Activated naive CD8-positive, alpha-beta T cell treated with anti-CD3 and anti-CD28 coated beads, Interleukin-2, amount 10 ng/mL, durations not matched to agents 7 days and 5 days (primary cell): Measurements from ENCODE around the gene NMRK1. TPM values are rescaled to one million over a fixed set of nuclear protein-coding genes. Genes with fewer than 3 reads are reported as not detected.

Source experiments
- ATAC-seq: fragments of 150-1000 bp; cut with Tn5 transposase; one replicate; pipeline ENCODE4 v1.10.0; 2021; ENCODE audit warnings: low read depth, moderate library complexity
- POLR2A ChIA-PET: fragments of 350-600 bp; sonication (Branson Sonifier 250); formaldehyde crosslinking; loops from one replicate; lab custom pipeline; 2021; ENCODE audit warnings: antibody characterized with exemption; lab: Charles Lee
- DNase-seq: peaks from one replicate; pipeline ENCODE4 v3.0.0; 2021
- H3K27ac Mint-ChIP-seq: one replicate; pipeline ENCODE4 v1.8.0; 2022; ENCODE audit warnings: mild to moderate bottlenecking, mixed read lengths
- H3K27me3 Mint-ChIP-seq: one replicate; pipeline ENCODE4 v1.8.0; 2022; ENCODE audit warnings: mild to moderate bottlenecking, moderate library complexity, mixed read lengths
- H3K36me3 Mint-ChIP-seq: one replicate; pipeline ENCODE4 v1.8.0; 2021; ENCODE audit warnings: mild to moderate bottlenecking, mixed read lengths
- H3K4me1 Mint-ChIP-seq: one replicate; pipeline ENCODE4 v1.8.0; 2021; ENCODE audit warnings: mixed read lengths
- H3K4me3 Mint-ChIP-seq: one replicate; pipeline ENCODE4 v1.8.0; 2022; ENCODE audit warnings: mild to moderate bottlenecking, moderate library complexity, mixed read lengths
- H3K9me3 Mint-ChIP-seq: one replicate; pipeline ENCODE4 v1.8.0; 2021; ENCODE audit warnings: mixed read lengths
- total RNA-seq, 2 experiments: library from RNA; stranded (reverse); gene quantifications; one replicate each; pipeline ENCODE4 v1.2.3, GENCODE V29; 2021

The NMRK1 gene
- total RNA-seq, 2 experiments from 2014 or later = 45.0 to 46.2 TPM

DNA sequence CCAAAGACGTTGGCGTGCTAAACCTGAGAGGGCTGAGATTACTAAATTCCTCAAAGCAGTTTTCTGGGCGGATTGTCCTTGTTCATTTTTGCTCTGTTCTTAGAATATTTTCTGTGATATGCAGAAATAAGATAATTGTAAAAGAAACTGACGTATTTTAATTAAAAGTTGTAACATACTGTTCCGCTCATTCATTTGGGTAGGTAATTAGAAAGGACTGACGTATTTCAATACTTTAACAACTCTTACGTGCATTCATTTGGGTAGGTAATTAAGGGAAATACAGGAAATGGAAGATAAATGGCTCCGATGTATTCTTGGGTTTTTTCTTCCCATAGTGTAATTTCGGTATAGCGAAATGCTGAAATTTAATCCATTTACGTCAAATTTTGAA is 1.4 kb upstream of the NMRK1 start:
- POLR2A ChIA-PET = interaction anchor here (0.7 to 3.4 kb wide), 2 partner anchors 60 to 66 kb away, joined by 3 to 40 read pairs; no protein-coding TSS in a partner anchor
- Mint-ChIP-seq H3K4me1 (peaks cover 53% of the 10 kb centered on the region), H3K27me3 (no peaks in the 10 kb centered on the region), H3K36me3 (peaks cover 14% of the 10 kb centered on the region), H3K4me3 (peak overlapping the region; percentile 97), H3K27ac (peak overlapping the region; percentile 89), H3K9me3 (no peaks in the 10 kb centered on the region)
- DNase-seq = no peak
- ATAC-seq = no peak

DNA sequence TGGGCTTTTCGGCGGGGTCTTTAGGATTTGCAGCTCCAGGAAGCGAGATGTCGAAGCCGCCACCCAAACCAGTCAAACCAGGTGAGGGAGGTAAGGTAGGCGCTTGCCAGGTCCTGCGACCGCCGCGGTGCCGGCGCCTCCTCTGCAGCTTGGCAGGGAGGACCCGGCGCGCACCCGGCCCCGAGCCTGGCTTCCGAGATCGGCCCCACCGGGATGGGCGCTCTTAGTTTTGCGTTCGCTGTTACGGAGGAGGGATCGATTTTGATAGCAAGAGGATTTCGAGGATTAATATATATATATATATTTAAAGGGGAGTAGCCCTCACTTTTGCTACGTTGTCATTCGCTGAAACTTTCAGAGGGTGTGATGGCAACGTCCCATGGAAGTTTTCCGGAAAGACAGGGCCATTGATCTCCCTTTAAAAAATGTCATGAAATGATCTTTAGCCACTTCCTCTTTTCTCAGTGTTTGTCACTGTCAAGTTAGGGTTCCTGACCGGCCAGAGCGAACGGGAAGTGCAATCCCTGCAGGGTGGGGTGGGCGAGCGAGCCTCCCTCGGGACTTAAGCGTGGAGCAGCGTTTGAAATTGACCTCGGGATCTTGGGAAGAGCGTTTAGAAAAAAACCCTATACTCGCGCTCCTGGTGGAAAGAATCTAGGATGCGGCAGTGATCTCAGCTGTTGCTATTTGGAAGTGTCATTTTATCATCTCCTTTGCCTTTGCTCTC is 854 bp upstream of the NMRK1 start:
- no peaks in the 10 kb centered on the region for H3K27me3 Mint-ChIP-seq
- H3K4me1 Mint-ChIP-seq = peaks cover 50% of the 10 kb centered on the region
- DNase-seq (peak; percentile 33), ATAC-seq (peak; percentile 24)
- peaks cover 12% of the 10 kb centered on the region for H3K36me3 Mint-ChIP-seq
- peak overlapping the region; percentile 97 for H3K4me3 Mint-ChIP-seq
- POLR2A ChIA-PET = interaction anchor here (0.6 to 4.5 kb wide), 7 partner anchors 19 to 801 kb away, joined by 3 to 51 read pairs (median 11); partner anchors contain the start of genes C9orf40, CARNMT1 and PCSK5
- H3K27ac Mint-ChIP-seq = peak overlapping the region; percentile 89
- no peaks in the 10 kb centered on the region for H3K9me3 Mint-ChIP-seq

DNA sequence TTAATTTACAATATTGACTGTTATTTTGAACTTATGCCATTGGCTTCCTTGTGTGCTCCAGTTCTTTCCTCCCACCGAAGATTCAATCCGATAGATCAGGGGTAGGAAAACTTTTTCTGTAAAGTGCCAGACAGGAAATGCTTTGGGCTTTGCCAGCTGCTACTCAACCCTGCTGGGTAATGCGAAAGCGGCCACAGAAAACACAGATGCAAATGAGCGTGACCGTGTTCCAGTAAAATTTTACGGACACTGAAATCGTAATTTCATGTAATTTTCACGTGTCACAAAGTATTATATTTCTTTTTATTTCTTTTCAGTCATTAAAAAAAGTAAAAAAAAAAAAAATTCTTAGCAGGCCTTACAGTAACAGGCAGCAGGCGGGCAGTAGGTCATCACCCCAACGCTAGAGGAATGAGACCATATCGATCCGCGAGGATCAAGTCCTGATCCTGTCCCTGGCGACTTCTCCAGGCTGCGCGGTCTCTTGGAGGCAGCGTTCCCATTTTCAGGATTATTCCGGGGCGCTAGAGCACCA is 599 bp downstream of the NMRK1 start:
- POLR2A ChIA-PET = interaction anchor here (0.6 to 4.5 kb wide), 12 partner anchors 13 to 145 kb away, joined by 3 to 51 read pairs (median 4); partner anchors contain the start of genes C9orf40 and CARNMT1
- H3K36me3 Mint-ChIP-seq = peaks cover 11% of the 10 kb centered on the region
- peak overlapping the region; percentile 94 for H3K27ac Mint-ChIP-seq
- H3K27me3 Mint-ChIP-seq = no peaks in the 10 kb centered on the region
- peak overlapping the region; percentile 92 for H3K4me3 Mint-ChIP-seq
- DNase-seq = peak; percentile 35
- H3K9me3 Mint-ChIP-seq = no peaks in the 10 kb centered on the region
- peaks cover 51% of the 10 kb centered on the region for H3K4me1 Mint-ChIP-seq
- no peak for ATAC-seq

DNA sequence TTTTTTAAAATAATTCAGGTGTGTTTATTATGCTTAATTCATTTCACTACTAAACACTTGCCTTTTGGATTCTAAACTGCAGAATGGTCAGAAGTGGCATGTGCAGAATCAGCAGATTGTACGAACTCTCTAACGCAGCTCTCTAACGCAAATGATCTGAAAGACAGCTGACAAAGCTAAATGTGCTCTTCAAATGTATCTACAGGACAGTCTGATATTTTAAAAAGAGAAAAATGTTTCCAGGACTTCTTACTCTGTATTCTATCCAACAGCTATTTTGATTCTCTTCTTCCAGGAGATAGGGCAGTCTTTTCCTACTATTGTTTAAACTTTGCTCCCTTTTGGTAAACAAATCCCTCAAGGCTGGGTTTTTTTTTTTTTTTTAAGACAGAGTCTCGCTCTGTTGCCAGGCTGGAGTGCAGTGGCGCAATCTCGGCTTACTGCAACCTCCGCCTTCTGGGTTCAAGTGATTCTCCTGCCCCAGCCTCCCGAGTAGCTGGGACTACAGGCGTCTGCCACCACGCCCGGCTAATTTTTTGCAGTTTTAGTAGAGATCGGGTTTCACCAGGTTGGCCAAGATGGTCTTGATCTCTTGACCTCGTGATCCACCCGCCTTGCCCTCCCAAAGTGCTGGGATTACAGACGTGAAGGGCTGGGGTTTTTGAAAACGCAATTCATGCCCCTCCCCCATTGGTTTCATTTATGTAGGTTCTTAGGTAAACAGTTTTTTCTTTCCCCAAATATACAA is 1.2 kb downstream of the NMRK1 start:
- H3K4me1 Mint-ChIP-seq = peaks cover 47% of the 10 kb centered on the region
- H3K36me3 Mint-ChIP-seq = peaks cover 14% of the 10 kb centered on the region
- POLR2A ChIA-PET = interaction anchor here (0.7 to 4.5 kb wide), 10 partner anchors 19 to 709 kb away, joined by 3 to 51 read pairs (median 4); partner anchors contain the start of genes C9orf40 and CARNMT1
- no peaks in the 10 kb centered on the region for H3K9me3 Mint-ChIP-seq
- H3K4me3 Mint-ChIP-seq = peak overlapping the region; percentile 92
- DNase-seq (peak; percentile 37), ATAC-seq (no peak)
- peak overlapping the region; percentile 86 for H3K27ac Mint-ChIP-seq
- H3K27me3 Mint-ChIP-seq = no peaks in the 10 kb centered on the region

DNA sequence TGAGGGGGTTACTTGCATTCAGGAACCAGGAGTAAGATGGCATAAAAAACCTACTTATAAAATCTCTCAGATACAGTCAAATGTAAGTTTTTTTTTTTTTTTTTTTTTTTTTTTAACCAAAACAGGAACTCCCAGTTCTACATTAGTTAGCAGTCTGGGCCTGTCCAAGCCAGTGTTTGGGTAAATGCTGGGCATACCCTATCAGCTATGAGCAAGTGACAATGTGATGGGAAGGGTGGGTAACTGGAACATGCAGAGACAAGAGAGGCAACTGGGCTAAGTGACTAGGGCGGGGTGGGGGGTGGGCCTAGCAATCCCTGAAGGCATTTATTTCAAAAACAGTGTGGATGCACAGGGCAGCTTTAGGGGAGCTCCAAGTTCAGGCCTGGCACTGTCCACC is 2.3 kb downstream of the NMRK1 start:
- H3K4me3 Mint-ChIP-seq = peak overlapping the region; percentile 65
- POLR2A ChIA-PET = interaction anchor here (4.5 kb wide), 1 partner anchor 59 kb away, joined by 51 read pairs; the partner anchor contains the start of gene CARNMT1
- peaks cover 16% of the 10 kb centered on the region for H3K36me3 Mint-ChIP-seq

DNA sequence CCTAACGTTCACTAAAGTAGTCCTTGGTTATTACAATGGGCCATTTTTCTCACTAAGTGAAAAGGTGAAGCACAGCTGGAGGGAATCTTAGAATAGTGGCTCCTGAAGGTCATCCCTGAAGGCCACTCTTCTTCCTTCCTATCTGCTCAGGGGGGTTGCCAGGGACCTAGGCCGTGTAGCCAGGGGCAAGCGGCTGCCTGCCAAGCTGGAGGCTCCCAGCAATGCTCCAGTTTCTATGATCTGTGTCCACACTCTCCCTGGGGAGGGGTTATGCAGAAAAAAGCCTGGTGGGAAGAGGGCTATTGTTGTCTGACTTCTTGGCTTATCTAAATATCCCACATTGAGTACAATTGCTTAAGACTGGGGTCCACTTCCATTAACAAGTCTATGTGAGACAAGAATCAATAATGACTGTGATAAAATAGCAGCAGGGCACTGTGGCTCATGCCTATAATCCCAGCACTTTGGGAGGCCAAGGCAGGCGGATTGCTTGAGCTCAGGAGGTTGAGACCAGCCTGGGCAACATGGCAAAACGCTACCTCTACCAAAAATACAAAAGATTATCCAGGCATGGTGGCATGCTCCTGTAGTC is 3.8 kb downstream of the NMRK1 start:
- no peaks in the 10 kb centered on the region for H3K9me3 Mint-ChIP-seq
- peaks cover 34% of the 10 kb centered on the region for H3K4me1 Mint-ChIP-seq
- POLR2A ChIA-PET = interaction anchor here (1.1 to 1.2 kb wide), 2 partner anchors 56 to 132 kb away, joined by 3 to 4 read pairs; partner anchors contain the start of genes C9orf40 and CARNMT1
- no peak overlapping the region for H3K4me3 Mint-ChIP-seq
- ATAC-seq (no peak), DNase-seq (no peak)
- H3K27ac Mint-ChIP-seq = no peak overlapping the region
- no peaks in the 10 kb centered on the region for H3K27me3 Mint-ChIP-seq
- peaks cover 16% of the 10 kb centered on the region for H3K36me3 Mint-ChIP-seq

More for the DNA sequence above, 2.3 kb downstream of the NMRK1 start:
- ATAC-seq (no peak), DNase-seq (no peak)
- H3K9me3 Mint-ChIP-seq = no peaks in the 10 kb centered on the region
- no peak overlapping the region for H3K27ac Mint-ChIP-seq
- H3K27me3 Mint-ChIP-seq = no peaks in the 10 kb centered on the region
- peaks cover 39% of the 10 kb centered on the region for H3K4me1 Mint-ChIP-seq

DNA sequence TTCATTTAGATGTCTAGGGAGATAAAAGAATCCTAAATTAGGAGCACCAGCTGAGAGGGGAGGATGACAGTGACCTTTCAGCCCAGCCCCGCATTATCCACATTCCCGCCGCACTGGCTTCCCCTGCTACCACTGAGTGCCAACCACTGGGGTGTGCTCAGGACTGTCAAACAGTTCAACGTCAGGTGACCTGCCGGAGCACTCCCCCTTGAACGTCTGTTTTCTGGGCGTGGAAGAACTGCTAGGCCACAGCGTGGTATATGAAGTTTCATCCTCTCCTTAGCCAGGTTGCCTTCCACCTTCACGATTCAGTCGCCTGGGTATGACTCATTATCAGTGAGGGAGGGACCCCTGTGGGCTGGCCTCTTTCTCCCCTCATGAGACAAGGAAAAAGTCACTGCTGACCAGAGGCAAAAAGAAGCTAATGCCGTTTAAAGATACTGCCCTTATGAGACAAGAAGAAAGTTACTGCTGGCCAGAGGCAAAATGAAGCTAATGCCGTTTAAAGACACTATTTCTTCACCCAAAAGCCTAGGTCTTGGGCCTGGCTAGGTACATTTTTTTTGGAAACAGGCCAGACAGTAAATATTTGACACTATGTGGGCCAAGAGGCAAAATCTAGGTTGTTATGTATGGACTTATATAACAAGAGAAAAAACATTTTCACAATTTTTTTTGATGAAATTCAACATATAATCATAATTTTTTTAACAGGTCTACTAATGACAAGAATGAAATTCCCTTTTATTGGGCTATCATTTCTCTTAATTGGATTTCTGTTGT is 4.6 kb downstream of the NMRK1 start:
- Mint-ChIP-seq H3K27ac (no peak overlapping the region), H3K36me3 (peaks cover 16% of the 10 kb centered on the region), H3K4me1 (peaks cover 34% of the 10 kb centered on the region), H3K27me3 (no peaks in the 10 kb centered on the region), H3K9me3 (no peaks in the 10 kb centered on the region), H3K4me3 (no peak overlapping the region)
- POLR2A ChIA-PET = interaction anchor here (1.1 to 1.2 kb wide), 2 partner anchors 55 to 131 kb away, joined by 3 to 4 read pairs; partner anchors contain the start of genes C9orf40 and CARNMT1
- ATAC-seq (no peak), DNase-seq (no peak)

DNA sequence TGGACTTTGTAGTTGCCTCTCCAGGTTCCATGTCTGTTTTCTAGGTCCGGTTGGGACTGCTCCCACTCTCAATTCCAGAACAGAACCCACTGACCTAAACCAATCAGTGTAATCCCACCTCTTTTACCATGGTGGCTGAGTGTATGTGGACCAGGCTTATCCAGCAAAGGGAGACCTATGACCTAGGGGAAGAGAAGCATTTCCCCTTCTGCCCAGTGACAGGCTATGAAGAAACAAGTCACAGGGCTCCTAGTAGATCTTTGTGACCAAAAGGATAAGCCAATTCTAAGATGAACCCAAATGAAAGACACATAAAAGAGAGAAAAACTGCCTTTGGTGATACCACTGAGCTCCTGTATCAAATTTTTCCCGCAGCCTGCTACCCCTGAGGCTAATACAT is 6.3 kb downstream of the NMRK1 start:
- no peak overlapping the region for H3K27ac Mint-ChIP-seq

DNA sequence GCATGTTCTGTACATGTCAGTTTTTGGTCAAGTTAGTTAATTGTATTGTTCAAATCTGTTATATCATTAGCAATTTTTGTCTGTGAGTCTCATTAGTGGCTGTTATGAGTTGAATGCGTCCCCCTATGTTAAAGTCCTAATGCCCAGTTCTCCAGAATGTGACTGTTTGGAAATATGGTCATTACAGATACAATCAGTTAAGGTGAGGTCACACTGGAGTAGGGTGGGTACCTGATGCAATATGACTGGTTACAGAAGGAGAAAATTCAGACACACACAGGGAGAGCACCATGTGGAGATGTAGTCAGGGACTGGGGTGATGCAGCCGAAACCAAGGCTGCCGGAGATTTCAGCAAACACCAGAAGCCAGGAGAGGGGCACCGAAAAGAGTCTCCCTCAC is 15.1 kb downstream of the NMRK1 start:
- H3K27me3 Mint-ChIP-seq = no peaks in the 10 kb centered on the region
- DNase-seq (no peak), ATAC-seq (no peak)
- peaks cover 13% of the 10 kb centered on the region for H3K4me1 Mint-ChIP-seq
- POLR2A ChIA-PET = interaction anchor here (1.9 kb wide), 1 partner anchor 44 kb away, joined by 8 read pairs; the partner anchor contains the start of gene CARNMT1
- no peaks in the 10 kb centered on the region for H3K9me3 Mint-ChIP-seq
- no peak overlapping the region for H3K4me3 Mint-ChIP-seq
- peaks cover 4% of the 10 kb centered on the region for H3K36me3 Mint-ChIP-seq
- H3K27ac Mint-ChIP-seq = no peak overlapping the region

More for the DNA sequence above, 6.3 kb downstream of the NMRK1 start:
- POLR2A ChIA-PET = no interaction called here
- Mint-ChIP-seq H3K36me3 (peaks cover 16% of the 10 kb centered on the region), H3K4me3 (no peak overlapping the region), H3K4me1 (peaks cover 31% of the 10 kb centered on the region), H3K9me3 (no peaks in the 10 kb centered on the region), H3K27me3 (no peaks in the 10 kb centered on the region)
- ATAC-seq = no peak
- no peak for DNase-seq

DNA sequence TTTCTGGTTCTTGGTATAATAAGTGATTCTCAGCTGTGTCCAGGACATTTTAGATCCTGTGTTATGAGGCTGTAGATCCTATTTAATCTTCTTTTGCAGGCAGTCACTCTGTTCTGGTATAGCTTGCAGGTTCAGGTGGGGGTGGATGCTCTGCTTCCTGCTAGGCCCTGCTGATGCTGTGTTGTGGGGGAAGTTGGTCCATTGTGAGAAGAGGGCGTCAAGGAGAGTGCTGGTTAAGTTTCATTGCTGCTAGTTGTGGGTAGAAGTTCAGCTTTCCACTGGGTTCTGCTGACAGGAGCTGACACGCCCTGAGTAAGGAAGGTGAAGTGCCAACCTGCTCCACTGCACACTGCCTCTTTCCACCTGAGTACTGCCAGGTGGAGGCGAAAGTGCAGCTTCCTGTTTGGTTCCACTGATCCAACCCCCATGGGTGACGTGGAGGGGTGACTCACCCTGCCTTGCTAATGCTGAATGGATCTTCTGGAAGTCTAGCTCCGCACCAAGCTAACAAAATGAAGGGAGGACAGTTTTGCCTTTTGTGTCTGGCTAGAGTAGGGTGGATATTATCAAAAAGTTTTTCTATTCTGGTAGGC is 16.3 kb downstream of the NMRK1 start:
- ATAC-seq (peak; percentile 82), DNase-seq (peak; percentile 47)
- H3K4me1 Mint-ChIP-seq = peaks cover 11% of the 10 kb centered on the region
- POLR2A ChIA-PET = interaction anchor here (0.6 to 1.9 kb wide), 3 partner anchors 43 to 826 kb away, joined by 4 to 8 read pairs (median 4); partner anchors contain the start of gene CARNMT1
- H3K36me3 Mint-ChIP-seq = peaks cover 7% of the 10 kb centered on the region
- H3K9me3 Mint-ChIP-seq = no peaks in the 10 kb centered on the region
- H3K27ac Mint-ChIP-seq = peak overlapping the region; percentile 74
- H3K27me3 Mint-ChIP-seq = no peaks in the 10 kb centered on the region
- peak overlapping the region; percentile 49 for H3K4me3 Mint-ChIP-seq

DNA sequence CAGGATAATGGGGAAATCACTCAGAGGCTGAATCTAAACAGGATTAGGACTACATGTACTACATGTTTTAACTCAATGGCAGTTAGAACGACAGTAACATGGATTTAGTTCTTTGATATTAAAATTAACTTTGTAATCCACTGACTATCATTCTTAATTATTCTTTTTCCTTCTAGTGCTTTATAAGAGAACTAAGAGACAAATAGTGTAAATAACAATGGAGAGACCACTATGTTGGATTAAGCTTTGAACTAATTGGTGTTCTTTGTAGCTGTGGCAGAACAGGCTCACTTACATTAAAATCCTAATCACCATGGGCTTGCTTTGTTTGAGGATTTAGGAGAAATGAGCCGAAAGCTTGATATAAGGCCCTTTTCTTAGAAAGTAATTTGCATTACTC is 18.8 kb downstream of the NMRK1 start:
- ATAC-seq = no peak
- H3K27me3 Mint-ChIP-seq = no peaks in the 10 kb centered on the region
- H3K9me3 Mint-ChIP-seq = no peaks in the 10 kb centered on the region
- peaks cover 11% of the 10 kb centered on the region for H3K4me1 Mint-ChIP-seq
- POLR2A ChIA-PET = interaction anchor here (1.8 kb wide), 1 partner anchor 19 kb away, joined by 4 read pairs; the partner anchor contains the start of genes NMRK1 and OSTF1
- H3K36me3 Mint-ChIP-seq = peaks cover 8% of the 10 kb centered on the region
- no peak for DNase-seq
- H3K27ac Mint-ChIP-seq = no peak overlapping the region
- H3K4me3 Mint-ChIP-seq = no peak overlapping the region

DNA sequence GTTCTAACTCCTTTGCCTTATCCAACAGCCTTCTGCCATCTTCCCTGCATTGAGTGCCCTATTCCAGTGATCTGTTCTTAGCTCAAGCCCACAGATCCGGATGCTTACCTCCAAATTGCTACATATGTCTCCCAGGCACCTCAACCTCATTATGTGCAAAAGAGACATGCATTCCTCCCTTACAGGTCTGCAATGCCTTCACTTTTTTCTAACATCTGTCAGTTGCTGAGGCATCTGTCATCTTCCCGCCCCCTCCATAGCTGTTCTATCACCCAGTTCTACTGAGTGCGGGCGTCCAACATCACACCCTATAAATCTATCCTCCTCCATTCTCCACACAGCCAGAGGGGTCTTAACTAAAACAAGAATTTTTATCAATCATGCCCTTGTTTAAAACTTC is 20.1 kb downstream of the NMRK1 start:
- Mint-ChIP-seq H3K4me1 (peaks cover 11% of the 10 kb centered on the region), H3K4me3 (no peak overlapping the region), H3K36me3 (peaks cover 7% of the 10 kb centered on the region), H3K27ac (no peak overlapping the region), H3K9me3 (no peaks in the 10 kb centered on the region), H3K27me3 (no peaks in the 10 kb centered on the region)
- no peak for ATAC-seq
- DNase-seq = no peak
- POLR2A ChIA-PET = no interaction called here
